ENCODE results near the gene DPT. TPM values are rescaled to one million over a fixed set of nuclear protein-coding genes. Genes with fewer than 3 reads are reported as not detected.

Gene DPT
- total and polyA plus RNA-seq, 3 donors from 2014 or later: 6.9 to 78.7 (median 8.2) TPM

DNA sequence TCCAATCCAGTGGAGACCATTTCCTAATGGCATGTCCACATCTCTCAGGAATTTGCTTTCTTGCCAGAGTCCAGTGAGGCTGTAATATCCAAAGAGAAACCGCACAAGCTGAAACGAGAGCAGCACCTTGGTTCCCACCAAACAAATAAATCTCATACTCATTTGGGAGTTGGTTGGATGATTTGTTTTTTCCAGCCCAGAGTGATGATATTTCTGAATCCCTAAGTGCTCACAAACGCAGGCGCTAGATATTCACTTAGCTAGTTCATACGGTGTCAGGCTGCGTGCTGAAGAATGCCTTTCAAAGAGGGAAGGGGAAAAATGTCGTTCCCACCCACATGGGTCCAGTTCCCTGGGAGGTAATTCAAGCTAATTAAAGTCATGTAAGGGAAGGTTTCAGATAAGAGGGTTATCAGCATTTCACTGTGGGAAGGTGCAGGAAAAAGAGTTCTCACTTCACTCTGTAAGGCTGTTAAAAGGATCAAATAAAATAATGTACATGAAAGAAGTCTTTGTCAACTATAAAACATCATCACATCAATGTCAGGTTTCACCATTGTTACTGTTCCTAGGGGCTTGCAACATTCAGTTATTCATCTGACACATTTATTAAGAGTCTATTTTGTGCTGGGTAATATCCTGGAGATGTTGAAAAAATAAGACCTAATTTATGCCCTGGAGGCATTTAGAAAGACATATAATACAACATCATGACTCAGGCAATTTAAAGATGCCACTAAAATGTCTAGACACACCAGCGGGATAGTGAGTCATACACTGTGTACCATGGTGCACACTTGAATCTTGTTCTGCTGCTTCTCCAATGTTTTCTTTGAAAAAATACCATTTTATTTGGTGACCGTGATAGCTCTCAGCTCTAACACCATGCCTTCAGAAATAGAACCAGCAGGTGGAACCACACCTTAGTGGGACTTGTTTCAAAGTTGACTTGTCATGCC is 19.3 kb downstream of the DPT start:
- no peak overlapping the region for H3K27ac ChIP-seq
- H3K27me3 ChIP-seq: no peaks in the 10 kb centered on the region
- no peak for TF ChIP-seq POLR2A (IDR thresholded peaks at IDR 0.05)
- TF ChIP-seq, protein P1, sequence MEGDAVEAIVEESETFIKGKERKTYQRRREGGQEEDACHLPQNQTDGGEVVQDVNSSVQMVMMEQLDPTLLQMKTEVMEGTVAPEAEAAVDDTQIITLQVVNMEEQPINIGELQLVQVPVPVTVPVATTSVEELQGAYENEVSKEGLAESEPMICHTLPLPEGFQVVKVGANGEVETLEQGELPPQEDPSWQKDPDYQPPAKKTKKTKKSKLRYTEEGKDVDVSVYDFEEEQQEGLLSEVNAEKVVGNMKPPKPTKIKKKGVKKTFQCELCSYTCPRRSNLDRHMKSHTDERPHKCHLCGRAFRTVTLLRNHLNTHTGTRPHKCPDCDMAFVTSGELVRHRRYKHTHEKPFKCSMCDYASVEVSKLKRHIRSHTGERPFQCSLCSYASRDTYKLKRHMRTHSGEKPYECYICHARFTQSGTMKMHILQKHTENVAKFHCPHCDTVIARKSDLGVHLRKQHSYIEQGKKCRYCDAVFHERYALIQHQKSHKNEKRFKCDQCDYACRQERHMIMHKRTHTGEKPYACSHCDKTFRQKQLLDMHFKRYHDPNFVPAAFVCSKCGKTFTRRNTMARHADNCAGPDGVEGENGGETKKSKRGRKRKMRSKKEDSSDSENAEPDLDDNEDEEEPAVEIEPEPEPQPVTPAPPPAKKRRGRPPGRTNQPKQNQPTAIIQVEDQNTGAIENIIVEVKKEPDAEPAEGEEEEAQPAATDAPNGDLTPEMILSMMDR (IDR thresholded peaks at IDR 0.05): no peak
- no peak overlapping the region for H3K4me3 ChIP-seq
- DNase-seq: no peak
- no peaks in the 10 kb centered on the region for H3K9me3 ChIP-seq
- WGBS, 2 donors: 46 to 57% methylated on average over 9 of the region's 9 CpGs
- H3K4me1 ChIP-seq: peaks cover 4% of the 10 kb centered on the region
- no peaks in the 10 kb centered on the region for H3K36me3 ChIP-seq (ENCODE audit: low read depth, missing control alignments)
- intact Hi-C loops (cut with DNase I; ENCODE audit: low total_unique reads): no loop called here

DNA sequence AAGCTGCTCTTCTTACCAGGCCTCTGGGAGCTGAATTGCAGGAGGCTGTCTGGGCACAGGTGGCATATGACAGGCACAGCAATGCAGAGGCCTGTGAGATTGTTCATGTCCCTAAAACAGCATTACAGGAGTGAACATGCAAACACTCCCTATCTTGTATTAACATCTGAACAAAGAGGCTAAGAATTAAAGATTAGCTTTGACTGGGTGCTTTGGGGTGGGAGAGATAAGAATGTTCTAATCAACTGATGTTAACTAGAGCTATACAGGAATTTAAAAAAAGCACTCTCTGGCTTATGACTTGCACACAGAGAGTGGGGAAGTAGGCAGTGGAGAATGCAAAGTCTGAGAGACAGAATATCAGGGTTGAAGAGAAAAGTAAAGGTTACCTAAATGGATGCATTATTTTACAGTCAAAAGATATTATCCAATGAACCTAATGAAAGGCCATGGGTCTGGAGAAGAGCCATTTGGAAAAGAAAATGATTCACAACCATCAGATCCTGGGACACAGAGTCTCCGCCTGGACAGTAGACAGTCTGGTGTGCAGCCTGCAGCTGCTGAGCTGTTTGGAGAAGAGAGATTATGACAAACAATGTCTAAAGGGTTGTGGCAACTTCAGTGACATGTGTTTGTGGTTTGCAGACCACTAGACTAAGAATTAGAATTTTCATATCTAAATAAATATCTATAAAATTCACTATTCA is 20.2 kb downstream of the DPT start:
- H3K36me3 ChIP-seq (ENCODE audit: low read depth, missing control alignments): no peaks in the 10 kb centered on the region
- H3K27me3 ChIP-seq: no peaks in the 10 kb centered on the region
- no peak overlapping the region for H3K4me3 ChIP-seq
- DNase-seq: no peak
- TF ChIP-seq, protein P1 (IDR thresholded peaks at IDR 0.05): no peak
- no peak for TF ChIP-seq POLR2A (IDR thresholded peaks at IDR 0.05)
- intact Hi-C loops (cut with DNase I; ENCODE audit: low total_unique reads): no loop called here
- H3K4me1 ChIP-seq: peaks cover 4% of the 10 kb centered on the region
- WGBS, 2 donors: 55 to 73% methylated on average over 1 of the region's 1 CpG
- H3K9me3 ChIP-seq: no peaks in the 10 kb centered on the region
- no peak overlapping the region for H3K27ac ChIP-seq

DNA sequence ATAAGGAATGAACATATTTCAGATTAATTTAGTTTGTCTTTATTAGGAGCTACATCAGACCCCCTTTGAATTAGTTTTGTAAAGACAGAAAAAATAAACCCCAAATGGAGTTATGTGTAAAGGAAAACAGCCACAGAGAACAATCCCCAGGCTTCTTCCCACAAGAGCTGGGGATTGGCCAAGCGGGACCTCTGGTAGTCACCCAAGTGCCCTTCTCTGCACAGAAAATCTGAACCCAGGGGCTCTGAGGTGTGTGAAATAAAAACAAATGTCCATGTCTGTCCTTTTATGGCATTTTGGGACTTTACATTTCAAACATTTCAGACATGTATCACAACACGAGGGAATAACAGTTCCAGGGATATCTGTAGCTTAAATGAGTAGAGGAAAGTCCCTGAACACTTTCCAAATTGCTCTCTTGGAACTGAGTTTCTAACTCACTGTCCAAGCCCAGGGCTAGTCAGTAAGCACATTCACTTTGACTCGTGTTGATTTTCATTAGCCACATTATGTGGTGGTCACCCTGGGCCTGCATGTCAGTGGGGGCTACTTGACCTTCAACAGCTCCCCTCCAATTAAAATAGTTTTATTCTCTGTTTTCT is 22.5 kb downstream of the DPT start:
- no peaks in the 10 kb centered on the region for H3K9me3 ChIP-seq
- no peak overlapping the region for H3K4me3 ChIP-seq
- H3K27ac ChIP-seq: no peak overlapping the region
- no peak for DNase-seq
- peaks cover 4% of the 10 kb centered on the region for H3K4me1 ChIP-seq
- H3K27me3 ChIP-seq: no peaks in the 10 kb centered on the region
- TF ChIP-seq, protein P1 (IDR thresholded peaks at IDR 0.05): no peak
- TF ChIP-seq POLR2A (IDR thresholded peaks at IDR 0.05): no peak
- intact Hi-C loops (cut with DNase I; ENCODE audit: low total_unique reads): no loop called here
- no peaks in the 10 kb centered on the region for H3K36me3 ChIP-seq (ENCODE audit: low read depth, missing control alignments)
- 48 to 51% methylated on average over 3 of the region's 3 CpGs for WGBS, 2 donors

DNA sequence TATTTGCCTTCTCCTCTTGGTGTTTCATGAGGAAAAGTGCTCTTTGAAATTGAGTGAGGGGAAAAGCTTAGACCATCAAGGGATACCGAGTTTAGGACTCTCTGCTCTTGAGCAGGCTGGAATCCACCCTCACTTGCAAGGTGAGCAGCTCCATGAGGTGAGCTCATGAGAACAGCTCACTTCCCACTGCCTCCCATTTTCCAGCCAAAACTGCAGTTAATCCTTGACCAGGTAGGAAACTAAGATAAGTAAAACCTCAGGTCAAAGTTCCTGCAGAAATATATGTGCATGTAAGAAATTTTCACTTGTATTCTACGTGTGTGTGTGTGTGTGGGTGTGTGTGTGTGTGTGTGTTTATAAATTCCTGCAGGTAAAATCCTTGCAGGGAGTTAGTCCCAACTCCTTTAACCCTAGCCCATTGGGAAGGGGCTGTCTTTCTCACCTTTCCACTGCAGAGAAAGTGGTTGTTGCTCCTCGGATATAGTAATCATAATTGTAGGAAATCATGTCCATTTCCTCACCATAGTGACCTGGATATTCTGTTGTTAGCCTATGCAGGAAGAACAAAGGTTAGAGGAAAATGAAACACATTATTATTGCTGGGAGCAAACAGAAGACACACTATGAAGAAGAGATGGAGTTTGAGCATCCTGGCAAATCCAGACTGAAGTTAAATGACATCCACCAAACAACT is 28.3 kb downstream of the DPT start:
- no peak overlapping the region for H3K27ac ChIP-seq
- no peak overlapping the region for H3K4me3 ChIP-seq
- DNase-seq: no peak
- H3K27me3 ChIP-seq: no peaks in the 10 kb centered on the region
- TF ChIP-seq, protein P1 (IDR thresholded peaks at IDR 0.05): no peak
- TF ChIP-seq POLR2A (IDR thresholded peaks at IDR 0.05): no peak
- WGBS, 2 donors: 74 to 77% methylated on average over 3 of the region's 3 CpGs
- H3K36me3 ChIP-seq (ENCODE audit: low read depth, missing control alignments): no peaks in the 10 kb centered on the region
- H3K4me1 ChIP-seq: no peaks in the 10 kb centered on the region
- intact Hi-C loops (cut with DNase I; ENCODE audit: low total_unique reads): no loop called here
- H3K9me3 ChIP-seq: no peaks in the 10 kb centered on the region

Data from testis (tissue), 3 donors.